ENCODE data around the gene BICC1. TPM values are rescaled to one million over a fixed set of nuclear protein-coding genes. Genes with fewer than 3 reads are reported as not detected.

BICC1 gene
- total RNA-seq, 1 experiment from 2014 or later: 13.9 TPM

DNA sequence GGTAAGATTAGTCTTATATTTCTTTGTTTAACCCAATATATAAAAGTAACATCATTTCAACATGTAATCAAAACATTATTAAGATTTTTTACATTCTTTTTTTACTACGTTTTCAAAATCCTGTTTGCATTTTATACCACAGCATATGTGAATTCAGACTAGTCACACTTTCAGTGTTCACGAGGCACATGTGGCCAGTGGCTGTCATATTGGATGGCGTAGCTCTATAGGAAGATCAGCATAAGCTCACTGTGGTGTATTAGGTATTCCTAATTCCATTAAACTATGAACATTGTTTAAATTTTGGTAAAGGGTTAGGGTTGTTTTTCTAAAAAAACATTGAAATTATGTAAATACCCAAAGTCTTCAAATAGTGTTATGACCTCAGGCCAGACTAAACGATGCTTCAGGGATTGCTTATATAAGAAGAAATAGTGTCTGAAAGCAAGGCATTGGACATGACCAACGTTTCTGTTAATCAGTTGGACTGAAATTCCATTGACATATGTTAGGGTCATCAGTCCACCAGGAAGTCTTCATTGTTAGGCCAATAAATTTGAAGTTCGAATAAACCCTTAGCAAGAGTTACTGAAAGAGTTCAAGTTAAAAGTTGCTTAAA lies 97.0 kb downstream of the BICC1 start:
- no peak overlapping the region for H3K27ac ChIP-seq (ENCODE audit: low read length)
- POLR2A ChIA-PET (ENCODE audit: unreplicated experiment): no interaction called here

DNA sequence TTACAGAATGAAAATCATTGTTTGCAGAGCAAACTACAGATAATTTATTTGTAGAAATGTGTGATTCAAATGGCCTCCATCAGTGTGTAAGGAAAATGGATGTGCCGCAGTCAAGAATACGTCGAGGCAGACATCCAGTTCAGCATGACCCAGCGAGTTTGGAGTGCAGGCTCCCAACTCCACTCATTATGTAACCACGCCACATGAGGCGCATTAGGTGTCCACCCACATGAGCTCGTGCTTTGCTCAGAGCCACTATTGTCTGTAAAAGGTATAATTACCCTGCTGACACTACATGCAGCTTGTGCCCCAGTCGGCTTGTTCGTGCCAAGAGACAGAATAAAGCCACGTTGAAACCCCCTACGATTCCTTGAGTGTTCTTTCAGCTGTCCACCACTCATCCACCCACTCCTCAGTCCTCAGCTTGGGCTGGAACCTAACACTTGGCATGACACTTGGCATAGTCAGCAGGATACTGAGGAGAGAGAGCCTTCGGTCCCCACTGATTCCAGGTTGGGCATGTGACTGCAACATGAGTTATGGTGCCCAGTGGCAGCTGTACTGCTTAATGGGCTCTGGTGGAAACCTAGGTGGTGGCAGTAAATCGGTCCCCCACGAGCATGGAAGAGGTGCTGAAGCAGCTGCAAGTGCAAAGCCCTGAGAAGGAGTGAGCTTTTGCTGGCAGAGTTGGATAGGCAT lies 102.7 kb downstream of the BICC1 start:
- H3K9me3 ChIP-seq (ENCODE audit: low read length): no peaks in the 10 kb centered on the region
- intact Hi-C loops (cut with micrococcal nuclease): no loop called here
- H3K79me2 ChIP-seq (ENCODE audit: low read length): no peaks in the 10 kb centered on the region
- ChIA-PET CTCF (no interaction called here), POLR2A (ENCODE audit: unreplicated experiment) (interaction anchor here (0.6 kb wide), 1 partner anchor 83 kb away, joined by 4 read pairs; no protein-coding TSS in a partner anchor)
- H3K36me3 ChIP-seq (ENCODE audit: low read depth, low read length): no peaks in the 10 kb centered on the region
- no peak overlapping the region for H3K9ac ChIP-seq (ENCODE audit: low read length)
- DNase-seq (no peak), ATAC-seq (no peak)
- no peaks in the 10 kb centered on the region for H3F3A ChIP-seq (ENCODE audit: low read length, unreplicated experiment)
- TF ChIP-seq EZH2 (IDR thresholded peaks at IDR 0.05; ENCODE audit: low read length, unreplicated experiment): no peak
- H4K20me1 ChIP-seq (ENCODE audit: low read length): no peaks in the 10 kb centered on the region
- no peaks in the 10 kb centered on the region for H3K9me2 ChIP-seq (replicated peaks; ENCODE audit: low read length)
- H2AFZ ChIP-seq (ENCODE audit: low read length): no peak overlapping the region
- no peak overlapping the region for H3K27ac ChIP-seq (ENCODE audit: low read length)
- H3K4me1 ChIP-seq (ENCODE audit: insufficient read depth, low read length): no peaks in the 10 kb centered on the region
- BruUV-seq (replicated peaks): no TSS peak
- H3K4me3 ChIP-seq (ENCODE audit: low read length): no peak overlapping the region
- no peak overlapping the region for H3K4me2 ChIP-seq (ENCODE audit: low read length)
- no peaks in the 10 kb centered on the region for H3K27me3 ChIP-seq (ENCODE audit: low read length)

More for the DNA sequence above, 97.0 kb downstream of the BICC1 start:
- Histone ChIP-seq H3K36me3 (ENCODE audit: low read depth, low read length) (no peaks in the 10 kb centered on the region), H2AFZ (ENCODE audit: low read length) (no peak overlapping the region), H3K9me3 (ENCODE audit: low read length) (no peaks in the 10 kb centered on the region), H3K27me3 (ENCODE audit: low read length) (0 out of 2 replicates have a peak, but pooled peaks cover 4% of the 10 kb centered on the region), H3K9ac (ENCODE audit: low read length) (no peak overlapping the region), H4K20me1 (ENCODE audit: low read length) (no peaks in the 10 kb centered on the region), H3K4me1 (ENCODE audit: insufficient read depth, low read length) (no peaks in the 10 kb centered on the region), H3K4me3 (ENCODE audit: low read length) (no peak overlapping the region), H3K4me2 (ENCODE audit: low read length) (no peak overlapping the region), H3K9me2 (replicated peaks; ENCODE audit: low read length) (no peaks in the 10 kb centered on the region), H3F3A (ENCODE audit: low read length, unreplicated experiment) (no peaks in the 10 kb centered on the region), H3K79me2 (ENCODE audit: low read length) (no peaks in the 10 kb centered on the region)
- DNase-seq: no peak
- no peak for ATAC-seq
- TF ChIP-seq EZH2phosphoT487 (IDR thresholded peaks at IDR 0.05; ENCODE audit: borderline replicate concordance, low read length) (no peak), EZH2 (IDR thresholded peaks at IDR 0.05; ENCODE audit: low read length, unreplicated experiment) (no peak), CTCF (conservative IDR thresholded peaks at IDR 0.05; ENCODE audit: low read depth, low read length) (no peak)
- intact Hi-C loops (cut with micrococcal nuclease): no loop called here
- BruUV-seq (replicated peaks): no TSS peak
- CTCF ChIA-PET: no interaction called here

DNA sequence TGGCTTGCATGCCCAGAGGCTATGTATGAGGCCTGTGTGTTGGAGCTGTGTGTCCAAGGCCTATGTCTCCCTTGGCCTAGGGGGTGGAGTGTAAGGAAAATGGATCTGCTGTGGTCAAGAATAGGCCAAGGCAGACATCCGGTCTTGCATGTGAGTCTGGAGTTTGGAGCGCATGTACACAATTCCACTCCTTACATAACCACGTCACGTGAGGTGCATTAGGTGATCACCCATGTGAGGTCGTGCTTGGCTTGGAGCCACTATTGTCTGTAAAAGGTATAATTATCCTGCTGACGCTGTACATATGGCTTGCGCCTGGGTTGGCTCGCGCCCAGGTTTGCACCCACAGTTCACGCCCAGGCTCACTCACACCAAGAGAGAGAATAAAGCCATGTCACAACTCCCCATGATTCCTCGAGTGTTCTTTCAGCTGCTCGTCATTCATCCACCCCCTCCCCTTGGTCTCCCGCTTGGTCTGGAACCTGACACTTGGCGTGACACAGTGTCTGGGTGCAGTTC lies 105.5 kb downstream of the BICC1 start:
- Histone ChIP-seq H3K4me1 (ENCODE audit: insufficient read depth, low read length) (no peaks in the 10 kb centered on the region), H3F3A (ENCODE audit: low read length, unreplicated experiment) (no peaks in the 10 kb centered on the region), H3K79me2 (ENCODE audit: low read length) (no peaks in the 10 kb centered on the region), H2AFZ (ENCODE audit: low read length) (no peak overlapping the region), H3K9me2 (replicated peaks; ENCODE audit: low read length) (no peaks in the 10 kb centered on the region), H3K27ac (ENCODE audit: low read length) (no peak overlapping the region), H3K4me2 (ENCODE audit: low read length) (no peak overlapping the region), H3K9me3 (ENCODE audit: low read length) (no peaks in the 10 kb centered on the region), H3K36me3 (ENCODE audit: low read depth, low read length) (no peaks in the 10 kb centered on the region), H3K27me3 (ENCODE audit: low read length) (no peaks in the 10 kb centered on the region), H4K20me1 (ENCODE audit: low read length) (no peaks in the 10 kb centered on the region), H3K4me3 (ENCODE audit: low read length) (no peak overlapping the region), H3K9ac (ENCODE audit: low read length) (no peak overlapping the region)
- ChIA-PET POLR2A (ENCODE audit: unreplicated experiment) (no interaction called here), CTCF (no interaction called here)
- intact Hi-C loops (cut with micrococcal nuclease): no loop called here
- TF ChIP-seq EZH2 (IDR thresholded peaks at IDR 0.05; ENCODE audit: low read length, unreplicated experiment) (no peak), CTCF (conservative IDR thresholded peaks at IDR 0.05; ENCODE audit: low read depth, low read length) (no peak), EZH2phosphoT487 (IDR thresholded peaks at IDR 0.05; ENCODE audit: borderline replicate concordance, low read length) (no peak)
- DNase-seq (no peak), ATAC-seq (no peak)
- BruUV-seq (replicated peaks): no TSS peak

Measured in PC-3 (cell line).